Choroid plexus epithelial cell (primary cell): ENCODE measurements around the gene NEK2.
"Not testable (repeated sequence)": the region's sequence is repeated elsewhere in the genome, so short reads cannot be mapped to it uniquely, and the experiment has no call there.

Experiments
- DNase-seq: peaks from one replicate; pipeline ENCODE4 v3.0.0-alpha.2; 2010; ENCODE audit warnings: low read depth
- H3K4me3 ChIP-seq: 2 replicates; pipeline ENCODE4 v1.5.1; 2011; ENCODE audit warnings: low read depth, mild to moderate bottlenecking, control low read depth, low read length, moderate library complexity
- CTCF ChIP-seq: conservative IDR thresholded peaks from 2 replicates; pipeline ENCODE4 v1.5.1; 2011; ENCODE audit warnings: low read depth, mild to moderate bottlenecking, control low read depth, inconsistent platforms, low read length, moderate library complexity

NEK2 gene

GRCh38 chr1:211632117-211632807, 43.2 kb downstream of the NEK2 start:
- TF ChIP-seq CTCF = no peak
- H3K4me3 ChIP-seq = no peak overlapping the region
- no peak for DNase-seq

GRCh38 chr1:211631168-211631567, 44.3 kb downstream of the NEK2 start:
- no peak for TF ChIP-seq CTCF
- no peak for DNase-seq
- no peak overlapping the region for H3K4me3 ChIP-seq

GRCh38 chr1:211630236-211631081, 45.0 kb downstream of the NEK2 start:
- H3K4me3 ChIP-seq = no peak overlapping the region
- DNase-seq = peak; percentile 67
- TF ChIP-seq CTCF = peak; percentile 56

- no peak for TF ChIP-seq CTCF
- no peak for DNase-seq
- no peak overlapping the region for H3K4me3 ChIP-seq
Measured at GRCh38 chr1:211628417-211628816, 47.0 kb downstream of the NEK2 start.

GRCh38 chr1:211627259-211627658, 48.2 kb downstream of the NEK2 start:
- no peak overlapping the region for H3K4me3 ChIP-seq
- DNase-seq = no peak
- no peak for TF ChIP-seq CTCF

GRCh38 chr1:211625866-211626265, 49.6 kb downstream of the NEK2 start:
- H3K4me3 ChIP-seq, DNase-seq: not testable (repeated sequence)

- peak; percentile 36 for TF ChIP-seq CTCF
- no peak overlapping the region for H3K4me3 ChIP-seq
- peak; percentile 49 for DNase-seq
Measured at GRCh38 chr1:211625040-211625439, 50.4 kb downstream of the NEK2 start.
